ENCODE results near the gene MC3R. TPM values are rescaled to one million over a fixed set of nuclear protein-coding genes. Genes with fewer than 3 reads are reported as not detected.

The MC3R gene
- polyA plus RNA-seq, result not detected in 2 replicates

DNA sequence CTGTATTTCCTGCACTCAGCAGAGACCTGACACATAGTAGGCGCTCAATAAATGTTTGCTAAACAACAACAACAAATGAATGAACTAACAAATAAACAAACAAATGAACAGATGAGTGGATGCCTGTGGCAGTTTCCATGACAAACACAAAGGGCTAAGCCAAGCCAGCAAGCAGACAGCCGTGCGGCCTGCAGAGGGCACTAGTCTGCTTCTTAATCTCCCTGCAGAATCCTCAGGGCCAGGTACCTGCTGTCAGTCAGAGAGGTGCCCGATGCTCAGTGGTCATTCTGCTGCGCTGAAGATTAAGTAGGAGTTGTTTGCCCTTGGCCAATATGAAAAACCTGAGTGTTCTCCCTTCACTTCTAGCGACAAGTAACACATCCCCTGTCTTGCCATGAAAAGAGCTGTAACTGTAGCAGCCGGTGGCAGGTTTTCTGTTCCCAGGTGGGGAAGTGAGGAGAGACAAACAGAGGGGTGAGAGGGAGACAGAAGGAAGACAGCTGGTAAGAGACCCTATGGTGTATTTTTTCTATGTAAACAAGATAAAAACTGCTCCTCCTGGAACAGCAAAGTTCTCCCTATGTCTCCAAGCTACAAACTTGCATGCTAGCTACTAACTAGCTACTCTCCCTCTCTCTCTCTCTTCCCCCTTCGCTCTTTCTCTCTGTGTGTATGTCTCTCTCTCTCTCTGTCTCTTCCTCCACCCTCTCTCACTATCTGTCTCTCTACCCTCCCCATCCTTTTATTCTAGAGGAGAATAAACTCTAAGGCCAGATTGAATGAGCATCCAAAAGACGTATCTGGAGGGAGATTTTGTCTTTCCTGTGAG lies at the start of gene MC3R:
Gene MC3R (plus strand): TSS at position 779 of the 829 bp plus-strand sequence. CDS start 112 bp downstream, outside the sequence.

Other genes starting within 250 kb of the MC3R start
- 24.9 and 27.4 TPM in 2 replicates for gene CBLN4, start 243.2 kb upstream of the MC3R start, polyA plus RNA-seq
- 7.6 and 15.1 TPM in 2 replicates for gene FAM210B, start 110.2 kb downstream of the MC3R start, polyA plus RNA-seq
- 3.5 and 6.7 TPM in 2 replicates for gene AURKA, start 143.5 kb downstream of the MC3R start, polyA plus RNA-seq
- gene CSTF1, start 143.9 kb downstream of the MC3R start, polyA plus RNA-seq, result 19.8 and 28.3 TPM in 2 replicates
- gene CASS4, start 163.5 kb downstream of the MC3R start, polyA plus RNA-seq, result not detected in 2 replicates
- 72.3 and 122 TPM in 2 replicates for gene RTF2, start 219.9 kb downstream of the MC3R start, polyA plus RNA-seq

All from Purkinje cell (primary cell).